ENCODE measurements around the gene RCCD1. TPM values are rescaled to one million over a fixed set of nuclear protein-coding genes. Genes with fewer than 3 reads are reported as not detected.
A peak's percentile ranks its signal among the peaks of the same experiment; 100 is the strongest.

RCCD1 gene
- total RNA-seq, 1 donor from 2014 or later, result 8.8 TPM

- peak; percentile 66 for ATAC-seq
These were observed 13.8 kb downstream of the RCCD1 start for GRCh38 chr15:90968434-90968833.

- ATAC-seq, result no peak
These were observed 15.6 kb downstream of the RCCD1 start for GRCh38 chr15:90970274-90970673.

- ATAC-seq, result no peak
These were observed 17.4 kb downstream of the RCCD1 start for GRCh38 chr15:90972133-90972532.

GRCh38 chr15:90974216-90974615, 19.5 kb downstream of the RCCD1 start:
- no peak for ATAC-seq

GRCh38 chr15:90979582-90979981, 24.9 kb downstream of the RCCD1 start:
- ATAC-seq, result no peak

GRCh38 chr15:90981681-90982080, 27.0 kb downstream of the RCCD1 start:
- no peak for ATAC-seq

GRCh38 chr15:90982135-90982534, 27.5 kb downstream of the RCCD1 start:
- ATAC-seq, result peak; percentile 37

GRCh38 chr15:90986790-90987507, 32.3 kb downstream of the RCCD1 start:
- peak; percentile 63 for ATAC-seq

GRCh38 chr15:90987561-90988141, 33.0 kb downstream of the RCCD1 start:
- no peak for ATAC-seq

GRCh38 chr15:90988296-90988695, 33.6 kb downstream of the RCCD1 start:
- no peak for ATAC-seq

GRCh38 chr15:90989040-90989768, 34.5 kb downstream of the RCCD1 start:
- no peak for ATAC-seq

GRCh38 chr15:90990446-90990845, 35.8 kb downstream of the RCCD1 start:
- no peak for ATAC-seq

- no peak for ATAC-seq
These were observed 37.1 kb downstream of the RCCD1 start for GRCh38 chr15:90991587-90992285.

- ATAC-seq, result peak; percentile 25
These were observed 39.4 kb downstream of the RCCD1 start for GRCh38 chr15:90994059-90994416.

GRCh38 chr15:90994417-90995311, 40.0 kb downstream of the RCCD1 start, which contains the start of gene PRC1:
Gene PRC1, minus strand, starts transcription at chr15:90994535. Its CDS starts 118 bp downstream, at chr15:90994417.
- ATAC-seq, result peak; percentile 99

GRCh38 chr15:90998737-90999136, 44.1 kb downstream of the RCCD1 start:
- no peak for ATAC-seq

- ATAC-seq, result no peak
These were observed 46.5 kb downstream of the RCCD1 start for GRCh38 chr15:91001209-91001608.

- no peak for ATAC-seq
These were observed 52.6 kb downstream of the RCCD1 start for GRCh38 chr15:91007266-91007665.

Measured in esophagus mucosa (tissue), 1 donor.